Hematopoietic multipotent progenitor cell treated with erythropoietin and hydrocortisone succinate and interleukin-3 and kit ligand, for 6 days (in vitro differentiated cells): ENCODE results near the gene CRNN.
A peak's percentile ranks its signal among the peaks of the same experiment; 100 is the strongest.

ENCODE experiments used
- DNase-seq: peaks from one replicate; pipeline ENCODE4 v3.0.0-alpha.2; 2015

The CRNN gene

DNA sequence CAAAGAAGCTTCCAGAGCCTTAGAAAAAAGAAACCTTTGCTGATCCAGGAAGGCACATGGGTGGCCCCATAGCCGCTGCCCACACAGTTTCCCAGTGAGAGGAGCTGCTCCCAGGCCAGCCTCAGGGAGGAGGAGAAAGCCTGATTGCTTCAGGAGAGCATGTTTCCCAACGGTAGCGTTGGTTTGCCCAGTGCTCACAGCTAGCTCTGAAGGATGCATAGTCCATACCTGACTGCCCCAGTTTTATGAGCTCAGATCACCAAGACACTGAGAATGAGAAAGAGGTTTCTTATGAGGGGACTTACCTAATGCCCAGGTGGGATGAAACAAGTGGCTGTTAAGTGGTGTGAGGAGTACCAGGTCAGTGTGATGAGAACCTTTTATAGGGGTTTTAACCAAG, at the start of gene CRNN:
CRNN (minus strand) TSS at position 355 of the 400 bp plus-strand sequence. CDS start 2,030 bp downstream, outside the sequence.
- DNase-seq: no peak

DNA sequence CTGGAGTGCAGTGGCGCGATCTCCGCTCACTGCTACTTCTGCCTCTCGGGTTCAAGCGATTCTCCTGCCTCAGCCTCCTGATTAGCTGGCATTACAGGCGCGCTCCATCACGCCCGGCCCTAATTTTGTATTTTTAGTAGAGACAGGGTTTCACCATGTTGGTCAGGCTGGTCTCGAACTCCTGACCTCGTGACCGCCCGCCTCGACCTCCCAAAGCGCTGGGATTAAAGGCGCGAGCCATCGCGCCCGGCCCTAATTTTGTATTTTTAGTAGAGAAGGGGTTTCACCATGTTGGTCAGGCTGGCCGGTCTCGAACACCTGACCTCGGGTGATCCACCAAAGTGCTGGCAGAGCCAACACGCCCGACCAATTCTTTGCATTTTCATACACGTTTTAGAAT, 48.6 kb upstream of the CRNN start:
- no peak for DNase-seq

DNA sequence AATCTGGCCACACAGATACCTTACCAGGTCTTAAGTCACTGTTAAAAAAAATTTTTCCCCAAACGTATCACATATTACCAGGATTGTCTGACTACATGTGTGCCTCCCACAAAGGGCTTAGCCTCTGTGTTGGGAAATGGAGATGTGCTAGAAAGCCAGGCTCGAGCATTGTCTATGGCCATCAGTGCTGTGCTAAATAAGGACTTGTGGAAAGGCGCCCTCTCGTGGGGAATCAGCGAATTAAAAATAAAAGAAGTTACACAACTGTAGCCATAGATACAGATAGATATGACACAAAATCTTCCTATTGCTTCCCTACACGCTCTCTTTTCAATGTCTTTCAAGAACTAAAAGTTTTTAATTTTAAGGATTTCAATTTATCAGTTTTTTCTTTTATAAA, 47.5 kb upstream of the CRNN start:
- DNase-seq: peak; percentile 86

GRCh38 chr1:152460529-152460899, 46.5 kb upstream of the CRNN start:
- no peak for DNase-seq

GRCh38 chr1:152459596-152460528, 45.8 kb upstream of the CRNN start:
- DNase-seq: peak; percentile 89

- peak; percentile 88 for DNase-seq
Measured at GRCh38 chr1:152458384-152459185, 44.5 kb upstream of the CRNN start.

- no peak for DNase-seq
Measured at GRCh38 chr1:152457561-152457960, 43.5 kb upstream of the CRNN start.

DNA sequence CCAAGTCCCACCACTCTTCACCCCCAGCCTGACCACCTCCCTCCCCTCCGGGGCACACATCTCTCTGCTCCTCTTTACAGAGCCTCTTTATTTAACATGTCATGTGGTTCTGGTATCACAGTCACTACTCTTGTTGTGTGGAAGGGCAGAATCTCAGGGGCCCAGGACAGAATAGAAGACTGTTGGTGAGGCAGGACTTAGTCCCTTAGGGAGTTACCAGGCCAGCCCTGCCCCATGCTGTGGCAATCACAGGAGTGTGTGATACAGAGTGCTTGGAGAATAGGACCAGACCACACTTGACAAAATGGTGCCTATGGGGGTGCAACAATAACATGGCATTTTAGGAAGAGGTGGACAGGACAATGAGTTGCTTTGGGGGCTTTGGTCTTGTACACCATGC, 43.0 kb upstream of the CRNN start:
- no peak for DNase-seq

DNA sequence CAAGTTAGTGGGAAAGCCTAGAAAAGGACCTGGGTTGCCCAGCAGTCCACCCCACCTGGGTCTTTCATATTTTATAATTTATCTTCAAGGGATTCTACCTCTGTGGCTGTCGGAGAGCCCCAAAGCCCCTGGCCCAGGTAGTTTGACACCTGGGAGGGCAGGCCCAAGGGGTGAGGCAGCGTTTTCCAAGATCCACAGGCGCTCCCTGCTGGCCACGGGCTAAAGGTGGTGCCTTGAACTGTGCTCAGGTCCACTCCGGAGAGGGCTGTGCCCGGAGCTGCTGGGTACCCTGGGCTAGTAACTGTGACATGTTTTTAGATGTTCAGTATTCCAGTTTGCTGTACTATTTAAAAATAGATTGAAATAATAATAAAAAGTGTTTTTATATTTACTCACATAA, 37.2 kb upstream of the CRNN start:
- DNase-seq: no peak

DNA sequence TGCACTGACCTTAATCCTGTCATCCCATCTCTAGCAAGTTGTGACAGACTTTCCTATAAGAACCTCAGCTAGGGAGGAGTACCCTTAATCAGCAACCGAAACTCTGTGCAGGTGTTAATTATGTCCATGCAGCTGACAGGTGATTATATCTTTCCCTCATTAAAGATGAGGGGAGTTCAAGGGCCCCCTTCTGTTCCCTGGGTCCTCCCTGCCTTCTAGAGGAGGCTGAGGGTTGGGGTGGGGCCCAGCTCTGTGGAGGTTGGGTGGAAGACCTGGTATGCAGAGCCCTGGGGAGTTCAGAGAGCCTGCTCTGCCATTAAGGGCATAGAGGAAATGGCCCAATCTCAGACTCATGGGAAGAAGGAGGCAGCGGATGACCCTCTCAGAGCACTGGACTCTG, 35.6 kb upstream of the CRNN start:
- DNase-seq: no peak

- DNase-seq: no peak
Measured at GRCh38 chr1:152448496-152448895, 34.4 kb upstream of the CRNN start.

- no peak for DNase-seq
Measured at GRCh38 chr1:152448095-152448494, 34.0 kb upstream of the CRNN start.

- DNase-seq: no peak
Measured at GRCh38 chr1:152447484-152447883, 33.4 kb upstream of the CRNN start.

DNA sequence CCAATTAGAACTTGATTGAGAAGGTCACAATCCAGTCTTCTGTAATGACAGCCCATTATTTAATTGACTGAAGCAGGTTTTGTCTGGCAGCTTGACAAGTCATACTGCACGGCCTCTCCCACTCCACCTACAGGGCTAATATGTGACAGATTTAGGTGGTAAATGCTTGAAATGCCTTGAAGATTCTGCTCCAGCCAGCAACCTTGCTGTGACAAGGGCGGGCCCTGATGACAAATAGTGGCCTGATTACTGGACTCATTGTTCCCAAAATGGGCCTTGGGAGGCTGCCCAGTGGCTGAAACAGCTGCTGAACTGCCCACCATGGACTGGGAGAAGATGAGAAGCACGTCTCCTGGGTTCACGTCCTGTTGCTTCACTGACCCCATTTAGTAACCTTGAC, 30.0 kb upstream of the CRNN start:
- DNase-seq: no peak

- DNase-seq: no peak
Measured at GRCh38 chr1:152442765-152443164, 28.7 kb upstream of the CRNN start.

DNA sequence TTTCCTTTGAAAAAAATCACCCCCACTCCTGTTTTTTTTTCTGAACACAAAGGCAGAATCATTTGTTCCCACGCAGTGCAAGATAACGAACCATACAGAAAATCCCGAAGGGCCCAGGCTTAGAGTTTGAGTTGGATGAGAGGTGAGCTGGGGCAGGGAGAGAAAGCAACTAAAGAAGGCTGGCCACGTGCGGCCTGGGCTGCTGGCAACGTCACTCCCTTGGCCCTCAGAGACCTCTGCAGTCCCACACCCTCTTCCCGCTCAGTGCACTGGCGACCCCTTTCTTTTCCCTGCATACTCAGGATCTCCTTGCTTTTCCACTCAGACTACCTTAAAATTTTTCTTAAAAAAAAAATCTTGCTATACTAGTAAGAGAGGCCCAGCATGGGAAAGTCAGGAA, 28.2 kb upstream of the CRNN start:
- DNase-seq: no peak

GRCh38 chr1:152441756-152442155, 27.7 kb upstream of the CRNN start:
- DNase-seq: no peak

DNA sequence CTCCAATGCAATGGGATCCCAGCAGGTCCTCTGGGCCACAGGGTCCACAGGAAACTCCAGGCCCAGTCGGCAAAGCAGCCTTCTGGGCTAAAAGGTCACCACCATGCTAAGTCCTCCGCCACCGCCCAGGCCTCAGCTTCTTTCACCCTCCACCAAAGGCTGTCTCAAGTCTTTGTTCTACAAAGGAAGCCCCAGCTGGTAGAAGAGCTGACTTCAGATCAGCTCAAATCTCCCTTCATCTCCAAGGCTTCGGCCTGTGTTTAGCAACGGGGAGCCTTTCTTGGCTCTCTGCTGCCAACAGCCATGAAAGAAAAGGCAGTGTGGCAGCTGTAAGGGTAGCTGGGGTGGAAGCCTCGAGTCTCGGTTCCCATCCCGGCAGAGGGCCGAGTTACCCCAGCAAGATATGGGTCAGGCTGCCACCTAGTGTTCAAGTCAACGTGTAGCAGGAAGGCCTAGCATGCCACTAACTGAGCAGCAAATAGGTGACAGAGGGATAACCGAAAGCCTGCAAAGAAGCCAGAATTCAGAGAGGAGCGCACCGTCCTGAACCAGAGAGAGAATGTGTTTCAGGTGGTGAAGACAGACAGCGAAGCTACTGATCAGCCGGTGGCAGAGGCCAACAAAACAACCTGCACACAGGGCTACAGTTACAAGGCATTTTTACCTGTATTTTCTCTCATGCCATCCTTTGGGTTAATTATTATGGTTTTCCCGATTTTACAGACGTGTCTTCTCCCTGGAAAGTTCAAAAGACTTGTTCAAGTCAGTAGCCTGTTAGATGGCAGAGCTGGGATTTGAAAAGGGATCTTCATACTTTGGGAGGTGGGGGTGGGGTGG, 26.8 kb upstream of the CRNN start:
- peak; percentile 89 for DNase-seq

DNA sequence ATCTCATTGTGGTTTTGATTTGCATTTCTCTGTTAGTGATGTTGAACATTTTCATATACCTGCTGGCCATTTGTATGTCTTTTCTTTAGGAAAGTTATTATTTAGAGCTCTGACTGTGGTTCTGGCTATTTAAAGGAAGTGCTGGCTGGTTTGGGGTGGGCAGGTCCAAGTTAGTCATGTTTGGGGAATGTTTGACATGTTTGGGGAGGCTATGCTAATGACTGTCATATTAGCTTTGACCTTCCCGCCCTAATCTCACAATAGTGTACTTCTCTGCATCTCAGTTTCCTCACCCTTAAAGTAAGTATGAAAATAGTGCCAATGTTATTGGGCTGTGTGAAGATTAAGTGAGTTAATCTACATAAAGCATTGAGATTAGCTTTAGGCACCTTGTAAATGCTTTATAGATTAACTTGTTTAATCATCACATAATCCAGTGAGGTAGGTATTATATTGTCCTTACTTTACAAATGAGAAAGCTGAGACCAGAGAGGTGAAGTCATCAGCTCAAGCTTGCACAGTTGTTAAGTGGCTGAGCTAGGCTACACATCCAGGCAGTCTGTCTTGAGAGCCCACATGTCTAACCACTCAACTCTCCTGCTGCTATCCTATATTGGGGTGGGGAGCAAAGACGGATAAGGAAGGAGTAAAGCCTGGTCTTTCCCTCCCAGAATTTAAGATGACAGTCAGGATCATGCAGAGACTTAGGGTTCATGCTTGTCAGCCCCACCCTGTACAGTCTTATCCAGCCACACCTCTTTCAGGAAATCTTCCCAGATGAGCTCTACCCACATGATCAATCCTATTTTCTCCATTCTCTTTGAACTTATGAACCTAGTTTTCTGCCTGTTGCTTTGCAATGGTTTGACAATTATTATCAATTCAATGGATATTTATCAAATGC, 22.8 kb upstream of the CRNN start:
- DNase-seq: no peak

GRCh38 chr1:152427458-152427857, 13.4 kb upstream of the CRNN start:
- DNase-seq: no peak

DNA sequence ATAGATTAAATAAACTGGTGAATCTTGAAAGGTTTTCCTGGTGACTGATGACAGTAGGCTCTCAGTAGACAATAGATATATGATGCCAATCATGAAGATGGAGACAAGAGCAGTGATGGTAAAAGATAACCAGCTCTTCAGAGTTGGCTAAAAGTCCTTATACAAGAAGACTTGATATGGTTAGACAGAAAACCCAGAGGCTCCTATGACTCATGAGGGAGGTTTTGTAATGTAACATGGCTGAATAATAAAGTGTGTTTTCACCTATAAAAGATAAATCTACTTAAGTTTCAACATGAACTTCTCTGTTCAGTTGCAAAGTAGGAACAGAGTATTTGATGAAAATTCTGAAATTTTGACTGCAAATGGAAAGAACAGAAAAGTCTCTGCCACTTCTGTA, 12.7 kb upstream of the CRNN start:
- no peak for DNase-seq

- DNase-seq: no peak
Measured at GRCh38 chr1:152419917-152420316, 5.9 kb upstream of the CRNN start.
